H1 (cell line): ENCODE measurements around the gene IGSF9. TPM values are rescaled to one million over a fixed set of nuclear protein-coding genes. Genes with fewer than 3 reads are reported as not detected.

Experiments
- NANOG ChIP-seq: IDR thresholded peaks from 2 replicates; pipeline ENCODE4 v1.6.1; 2011; ENCODE audit warnings: low read length, low read depth, mild to moderate bottlenecking, inconsistent platforms; ENCODE audit not compliant: insufficient read depth, poor library complexity, severe bottlenecking
- SIN3A ChIP-seq, 2 experiments: IDR thresholded peaks in 1 of 2; conservative IDR thresholded peaks in 1 of 2; 2 replicates each; pipeline ENCODE4 v1.6.1; 2011 to 2012; ENCODE audit warnings: low read length in 2 of 2, improper control_type of control experiment in 1 of 2, low read depth in 1 of 2, mild to moderate bottlenecking in 1 of 2
- TEAD4 ChIP-seq: IDR thresholded peaks from 2 replicates; pipeline ENCODE4 v1.6.1; 2012; ENCODE audit warnings: low read depth, low read length, inconsistent platforms, mixed read lengths
- polyA plus RNA-seq, 7 experiments: library from polyadenylated mRNA; depleted of rRNA in 3 of 7; stranded (reverse) in 5 of 7; unstranded in 2 of 7; fragments of >200 nt in 5 of 7; fragments of 200-250 nt in 2 of 7; gene quantifications; 1 replicate in 5 of 7; 2 replicates in 1 of 7; 4 replicates in 1 of 7; pipeline versions ENCODE4 v1.2.1 to v1.2.3, GENCODE V29; 2011 to 2013; ENCODE audit warnings: missing spikeins in 2 of 7, mixed read lengths in 2 of 7
- total RNA-seq: library from RNA; stranded (reverse); fragmentation: NEBNext Ultra II Directional; extraction: Animal tissue kit (Norgen Biotek cat#: 25700); gene quantifications from 2 replicates; pipeline ENCODE4 v1.2.1, GENCODE V29; 2021
- TF ChIP-seq, protein P1 (sequence below): fragments of 300-600 bp; sonication (generic); IDR thresholded peaks from 2 replicates; pipeline ENCODE4 v1.7.1; 2012; ENCODE audit warnings: low read length, moderate library complexity, mild to moderate bottlenecking, inconsistent platforms; ENCODE audit not compliant: insufficient replicate concordance
- TF ChIP-seq, protein P2 (sequence below): IDR thresholded peaks from 2 replicates; pipeline ENCODE4 v1.6.1; 2012; ENCODE audit warnings: low read length, inconsistent platforms

The IGSF9 gene
- total and polyA plus RNA-seq, 2 of the 8 experiments (the other 6 are each of a cell fraction or from before 2014, with no cell fraction given): 10.9 to 28.1 TPM

DNA sequence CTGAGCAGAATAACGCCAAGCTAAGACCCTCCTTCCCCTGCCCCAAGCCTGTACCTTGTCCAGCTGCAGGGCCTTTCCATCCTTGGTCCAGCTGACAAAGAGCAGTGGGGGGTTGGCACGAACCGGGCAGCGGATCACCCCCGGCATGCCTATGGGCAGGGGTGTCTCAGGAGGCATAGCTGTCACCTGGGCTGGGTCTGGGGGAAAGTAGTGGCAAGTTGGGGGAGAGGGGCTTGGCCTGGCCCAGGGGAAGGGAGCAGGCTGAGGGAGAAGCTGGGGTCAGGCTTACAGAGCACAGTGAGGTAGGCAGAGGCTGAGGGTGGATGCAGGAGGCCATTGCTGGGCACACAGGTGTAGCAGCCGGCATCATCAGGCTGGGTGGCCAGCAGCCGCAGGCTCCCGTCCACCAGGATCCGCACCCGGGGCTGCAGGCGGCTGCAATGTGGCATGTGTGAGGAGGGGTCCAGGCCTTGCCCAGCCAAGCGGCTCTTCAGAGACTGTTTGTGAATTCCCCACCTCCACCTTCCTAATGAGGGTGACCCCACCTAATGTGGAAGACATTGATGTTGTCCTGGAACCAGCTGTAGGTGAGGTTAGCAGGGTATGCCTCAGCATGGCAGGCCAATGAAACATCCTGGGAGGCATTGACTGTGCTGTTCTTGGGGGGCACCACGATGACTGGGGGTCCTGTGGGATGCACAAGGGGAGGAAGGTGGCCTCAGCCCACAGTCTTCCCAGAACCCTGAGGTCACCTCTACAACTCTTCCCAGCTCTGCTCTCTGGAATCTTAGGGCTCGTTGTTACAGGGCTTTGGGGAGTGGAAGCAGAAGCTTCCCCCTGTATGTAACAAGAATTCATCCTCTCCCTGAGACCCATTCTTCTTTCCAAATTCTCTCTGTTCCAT is 11.0 kb downstream of the IGSF9 start (continued):
- TF ChIP-seq, protein P1, sequence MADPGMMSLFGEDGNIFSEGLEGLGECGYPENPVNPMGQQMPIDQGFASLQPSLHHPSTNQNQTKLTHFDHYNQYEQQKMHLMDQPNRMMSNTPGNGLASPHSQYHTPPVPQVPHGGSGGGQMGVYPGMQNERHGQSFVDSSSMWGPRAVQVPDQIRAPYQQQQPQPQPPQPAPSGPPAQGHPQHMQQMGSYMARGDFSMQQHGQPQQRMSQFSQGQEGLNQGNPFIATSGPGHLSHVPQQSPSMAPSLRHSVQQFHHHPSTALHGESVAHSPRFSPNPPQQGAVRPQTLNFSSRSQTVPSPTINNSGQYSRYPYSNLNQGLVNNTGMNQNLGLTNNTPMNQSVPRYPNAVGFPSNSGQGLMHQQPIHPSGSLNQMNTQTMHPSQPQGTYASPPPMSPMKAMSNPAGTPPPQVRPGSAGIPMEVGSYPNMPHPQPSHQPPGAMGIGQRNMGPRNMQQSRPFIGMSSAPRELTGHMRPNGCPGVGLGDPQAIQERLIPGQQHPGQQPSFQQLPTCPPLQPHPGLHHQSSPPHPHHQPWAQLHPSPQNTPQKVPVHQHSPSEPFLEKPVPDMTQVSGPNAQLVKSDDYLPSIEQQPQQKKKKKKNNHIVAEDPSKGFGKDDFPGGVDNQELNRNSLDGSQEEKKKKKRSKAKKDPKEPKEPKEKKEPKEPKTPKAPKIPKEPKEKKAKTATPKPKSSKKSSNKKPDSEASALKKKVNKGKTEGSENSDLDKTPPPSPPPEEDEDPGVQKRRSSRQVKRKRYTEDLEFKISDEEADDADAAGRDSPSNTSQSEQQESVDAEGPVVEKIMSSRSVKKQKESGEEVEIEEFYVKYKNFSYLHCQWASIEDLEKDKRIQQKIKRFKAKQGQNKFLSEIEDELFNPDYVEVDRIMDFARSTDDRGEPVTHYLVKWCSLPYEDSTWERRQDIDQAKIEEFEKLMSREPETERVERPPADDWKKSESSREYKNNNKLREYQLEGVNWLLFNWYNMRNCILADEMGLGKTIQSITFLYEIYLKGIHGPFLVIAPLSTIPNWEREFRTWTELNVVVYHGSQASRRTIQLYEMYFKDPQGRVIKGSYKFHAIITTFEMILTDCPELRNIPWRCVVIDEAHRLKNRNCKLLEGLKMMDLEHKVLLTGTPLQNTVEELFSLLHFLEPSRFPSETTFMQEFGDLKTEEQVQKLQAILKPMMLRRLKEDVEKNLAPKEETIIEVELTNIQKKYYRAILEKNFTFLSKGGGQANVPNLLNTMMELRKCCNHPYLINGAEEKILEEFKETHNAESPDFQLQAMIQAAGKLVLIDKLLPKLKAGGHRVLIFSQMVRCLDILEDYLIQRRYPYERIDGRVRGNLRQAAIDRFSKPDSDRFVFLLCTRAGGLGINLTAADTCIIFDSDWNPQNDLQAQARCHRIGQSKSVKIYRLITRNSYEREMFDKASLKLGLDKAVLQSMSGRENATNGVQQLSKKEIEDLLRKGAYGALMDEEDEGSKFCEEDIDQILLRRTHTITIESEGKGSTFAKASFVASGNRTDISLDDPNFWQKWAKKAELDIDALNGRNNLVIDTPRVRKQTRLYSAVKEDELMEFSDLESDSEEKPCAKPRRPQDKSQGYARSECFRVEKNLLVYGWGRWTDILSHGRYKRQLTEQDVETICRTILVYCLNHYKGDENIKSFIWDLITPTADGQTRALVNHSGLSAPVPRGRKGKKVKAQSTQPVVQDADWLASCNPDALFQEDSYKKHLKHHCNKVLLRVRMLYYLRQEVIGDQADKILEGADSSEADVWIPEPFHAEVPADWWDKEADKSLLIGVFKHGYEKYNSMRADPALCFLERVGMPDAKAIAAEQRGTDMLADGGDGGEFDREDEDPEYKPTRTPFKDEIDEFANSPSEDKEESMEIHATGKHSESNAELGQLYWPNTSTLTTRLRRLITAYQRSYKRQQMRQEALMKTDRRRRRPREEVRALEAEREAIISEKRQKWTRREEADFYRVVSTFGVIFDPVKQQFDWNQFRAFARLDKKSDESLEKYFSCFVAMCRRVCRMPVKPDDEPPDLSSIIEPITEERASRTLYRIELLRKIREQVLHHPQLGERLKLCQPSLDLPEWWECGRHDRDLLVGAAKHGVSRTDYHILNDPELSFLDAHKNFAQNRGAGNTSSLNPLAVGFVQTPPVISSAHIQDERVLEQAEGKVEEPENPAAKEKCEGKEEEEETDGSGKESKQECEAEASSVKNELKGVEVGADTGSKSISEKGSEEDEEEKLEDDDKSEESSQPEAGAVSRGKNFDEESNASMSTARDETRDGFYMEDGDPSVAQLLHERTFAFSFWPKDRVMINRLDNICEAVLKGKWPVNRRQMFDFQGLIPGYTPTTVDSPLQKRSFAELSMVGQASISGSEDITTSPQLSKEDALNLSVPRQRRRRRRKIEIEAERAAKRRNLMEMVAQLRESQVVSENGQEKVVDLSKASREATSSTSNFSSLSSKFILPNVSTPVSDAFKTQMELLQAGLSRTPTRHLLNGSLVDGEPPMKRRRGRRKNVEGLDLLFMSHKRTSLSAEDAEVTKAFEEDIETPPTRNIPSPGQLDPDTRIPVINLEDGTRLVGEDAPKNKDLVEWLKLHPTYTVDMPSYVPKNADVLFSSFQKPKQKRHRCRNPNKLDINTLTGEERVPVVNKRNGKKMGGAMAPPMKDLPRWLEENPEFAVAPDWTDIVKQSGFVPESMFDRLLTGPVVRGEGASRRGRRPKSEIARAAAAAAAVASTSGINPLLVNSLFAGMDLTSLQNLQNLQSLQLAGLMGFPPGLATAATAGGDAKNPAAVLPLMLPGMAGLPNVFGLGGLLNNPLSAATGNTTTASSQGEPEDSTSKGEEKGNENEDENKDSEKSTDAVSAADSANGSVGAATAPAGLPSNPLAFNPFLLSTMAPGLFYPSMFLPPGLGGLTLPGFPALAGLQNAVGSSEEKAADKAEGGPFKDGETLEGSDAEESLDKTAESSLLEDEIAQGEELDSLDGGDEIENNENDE: no peak
- TF ChIP-seq, protein P2, sequence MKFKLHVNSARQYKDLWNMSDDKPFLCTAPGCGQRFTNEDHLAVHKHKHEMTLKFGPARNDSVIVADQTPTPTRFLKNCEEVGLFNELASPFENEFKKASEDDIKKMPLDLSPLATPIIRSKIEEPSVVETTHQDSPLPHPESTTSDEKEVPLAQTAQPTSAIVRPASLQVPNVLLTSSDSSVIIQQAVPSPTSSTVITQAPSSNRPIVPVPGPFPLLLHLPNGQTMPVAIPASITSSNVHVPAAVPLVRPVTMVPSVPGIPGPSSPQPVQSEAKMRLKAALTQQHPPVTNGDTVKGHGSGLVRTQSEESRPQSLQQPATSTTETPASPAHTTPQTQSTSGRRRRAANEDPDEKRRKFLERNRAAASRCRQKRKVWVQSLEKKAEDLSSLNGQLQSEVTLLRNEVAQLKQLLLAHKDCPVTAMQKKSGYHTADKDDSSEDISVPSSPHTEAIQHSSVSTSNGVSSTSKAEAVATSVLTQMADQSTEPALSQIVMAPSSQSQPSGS: no peak
- TF ChIP-seq SIN3A (conservative IDR thresholded peaks at IDR 0.05 in 1 of 2, IDR thresholded peaks at IDR 0.05 in 1 of 2; ENCODE audit: low read depth in 1 of 2, low read length in 2 of 2) (no peak), NANOG (no peak), TEAD4 (no peak)
